Neural cell (in vitro differentiated cells): Measurements from ENCODE around the gene PODXL2.

ENCODE experiments used
- EP300 ChIP-seq: fragments of 450-650 bp; conservative IDR thresholded peaks from 2 replicates; pipeline ENCODE4 v1.6.1; 2014; ENCODE audit warnings: antibody characterized with exemption, mild to moderate bottlenecking, moderate library complexity; ENCODE audit not compliant: poor library complexity, severe bottlenecking
- EZH2 ChIP-seq: fragments of 200-600, 300-800 bp; shearing (Covaris generic), sonication (generic); IDR thresholded peaks from 2 replicates; pipeline ENCODE4 v1.6.1; 2014; ENCODE audit warnings: antibody characterized with exemption, low read length, borderline replicate concordance, mild to moderate bottlenecking; ENCODE audit not compliant: insufficient read depth, poor library complexity, severe bottlenecking
- MXI1 ChIP-seq: fragments of 450-650 bp; conservative IDR thresholded peaks from 2 replicates; pipeline ENCODE4 v1.6.1; 2014; ENCODE audit warnings: antibody characterized with exemption, mild to moderate bottlenecking; ENCODE audit not compliant: poor library complexity, severe bottlenecking
- POLR2AphosphoS5 ChIP-seq: IDR thresholded peaks from 2 replicates; pipeline ENCODE4 v1.6.1; 2012
- RAD21 ChIP-seq: fragments of 450-650 bp; conservative IDR thresholded peaks from 2 replicates; pipeline ENCODE4 v1.6.1; 2014; ENCODE audit warnings: antibody characterized with exemption, mild to moderate bottlenecking, moderate library complexity
- SMC3 ChIP-seq: fragments of 450-650 bp; conservative IDR thresholded peaks from 2 replicates; pipeline ENCODE4 v1.6.1; 2014; ENCODE audit warnings: antibody characterized with exemption, mild to moderate bottlenecking, moderate library complexity; ENCODE audit not compliant: poor library complexity
- TAF1 ChIP-seq: IDR thresholded peaks from 2 replicates; pipeline ENCODE4 v1.6.1; 2012; ENCODE audit warnings: low read depth
- TF ChIP-seq, protein P1 (sequence below): fragments of 450-650 bp; IDR thresholded peaks from 2 replicates; pipeline ENCODE4 v1.5.1; 2014; ENCODE audit warnings: antibody characterized with exemption, mild to moderate bottlenecking, moderate library complexity; ENCODE audit not compliant: poor library complexity, severe bottlenecking
- TF ChIP-seq, protein P2 (sequence below): IDR thresholded peaks from 2 replicates; pipeline ENCODE4 v1.6.1; 2012; ENCODE audit warnings: borderline replicate concordance

DNA sequence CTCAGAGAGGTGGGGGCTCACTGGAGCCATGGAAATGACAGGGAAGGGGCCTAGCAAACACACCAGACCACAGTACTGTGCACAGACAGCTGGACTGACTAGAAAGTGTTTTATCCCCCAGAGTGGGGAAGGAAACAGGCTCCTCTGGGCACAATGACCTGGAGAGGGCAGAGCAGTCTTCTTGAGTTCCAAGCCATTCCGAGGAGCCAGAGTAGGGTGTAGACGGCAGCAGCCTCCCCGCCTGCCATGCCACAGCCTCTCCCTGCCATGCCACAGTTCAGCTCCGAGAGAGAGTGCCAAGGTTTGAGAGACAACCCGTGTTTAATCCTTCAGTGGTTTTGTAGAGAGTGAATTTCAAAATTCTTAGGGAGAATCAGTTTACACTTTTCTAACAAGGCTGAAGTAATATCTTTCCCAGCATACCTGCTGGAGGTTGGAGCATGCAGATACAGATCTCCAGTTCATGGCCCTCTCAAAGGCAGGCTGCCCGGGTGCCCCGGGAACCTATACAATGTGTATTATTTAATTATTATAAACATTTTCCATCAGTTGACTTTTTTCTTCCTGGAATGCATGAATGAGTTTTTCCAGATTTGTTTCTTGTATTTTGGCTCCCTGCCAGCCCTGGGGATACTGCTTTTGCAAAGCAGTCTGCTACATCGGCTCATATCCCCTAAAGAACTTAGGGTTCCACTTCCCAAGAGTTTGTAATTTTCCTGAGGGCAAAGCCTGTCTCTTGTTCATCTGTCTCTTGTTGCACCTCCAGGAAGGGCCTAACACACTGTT is 3.2 kb downstream of the PODXL2 start:
- no peak for TF ChIP-seq TAF1
- TF ChIP-seq, protein P1, sequence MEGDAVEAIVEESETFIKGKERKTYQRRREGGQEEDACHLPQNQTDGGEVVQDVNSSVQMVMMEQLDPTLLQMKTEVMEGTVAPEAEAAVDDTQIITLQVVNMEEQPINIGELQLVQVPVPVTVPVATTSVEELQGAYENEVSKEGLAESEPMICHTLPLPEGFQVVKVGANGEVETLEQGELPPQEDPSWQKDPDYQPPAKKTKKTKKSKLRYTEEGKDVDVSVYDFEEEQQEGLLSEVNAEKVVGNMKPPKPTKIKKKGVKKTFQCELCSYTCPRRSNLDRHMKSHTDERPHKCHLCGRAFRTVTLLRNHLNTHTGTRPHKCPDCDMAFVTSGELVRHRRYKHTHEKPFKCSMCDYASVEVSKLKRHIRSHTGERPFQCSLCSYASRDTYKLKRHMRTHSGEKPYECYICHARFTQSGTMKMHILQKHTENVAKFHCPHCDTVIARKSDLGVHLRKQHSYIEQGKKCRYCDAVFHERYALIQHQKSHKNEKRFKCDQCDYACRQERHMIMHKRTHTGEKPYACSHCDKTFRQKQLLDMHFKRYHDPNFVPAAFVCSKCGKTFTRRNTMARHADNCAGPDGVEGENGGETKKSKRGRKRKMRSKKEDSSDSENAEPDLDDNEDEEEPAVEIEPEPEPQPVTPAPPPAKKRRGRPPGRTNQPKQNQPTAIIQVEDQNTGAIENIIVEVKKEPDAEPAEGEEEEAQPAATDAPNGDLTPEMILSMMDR, result peak; percentile 15
- no peak for TF ChIP-seq EP300
- TF ChIP-seq RAD21, result no peak
- no peak for TF ChIP-seq EZH2
- TF ChIP-seq SMC3, result no peak
- TF ChIP-seq POLR2AphosphoS5, result no peak
- TF ChIP-seq, protein P2, sequence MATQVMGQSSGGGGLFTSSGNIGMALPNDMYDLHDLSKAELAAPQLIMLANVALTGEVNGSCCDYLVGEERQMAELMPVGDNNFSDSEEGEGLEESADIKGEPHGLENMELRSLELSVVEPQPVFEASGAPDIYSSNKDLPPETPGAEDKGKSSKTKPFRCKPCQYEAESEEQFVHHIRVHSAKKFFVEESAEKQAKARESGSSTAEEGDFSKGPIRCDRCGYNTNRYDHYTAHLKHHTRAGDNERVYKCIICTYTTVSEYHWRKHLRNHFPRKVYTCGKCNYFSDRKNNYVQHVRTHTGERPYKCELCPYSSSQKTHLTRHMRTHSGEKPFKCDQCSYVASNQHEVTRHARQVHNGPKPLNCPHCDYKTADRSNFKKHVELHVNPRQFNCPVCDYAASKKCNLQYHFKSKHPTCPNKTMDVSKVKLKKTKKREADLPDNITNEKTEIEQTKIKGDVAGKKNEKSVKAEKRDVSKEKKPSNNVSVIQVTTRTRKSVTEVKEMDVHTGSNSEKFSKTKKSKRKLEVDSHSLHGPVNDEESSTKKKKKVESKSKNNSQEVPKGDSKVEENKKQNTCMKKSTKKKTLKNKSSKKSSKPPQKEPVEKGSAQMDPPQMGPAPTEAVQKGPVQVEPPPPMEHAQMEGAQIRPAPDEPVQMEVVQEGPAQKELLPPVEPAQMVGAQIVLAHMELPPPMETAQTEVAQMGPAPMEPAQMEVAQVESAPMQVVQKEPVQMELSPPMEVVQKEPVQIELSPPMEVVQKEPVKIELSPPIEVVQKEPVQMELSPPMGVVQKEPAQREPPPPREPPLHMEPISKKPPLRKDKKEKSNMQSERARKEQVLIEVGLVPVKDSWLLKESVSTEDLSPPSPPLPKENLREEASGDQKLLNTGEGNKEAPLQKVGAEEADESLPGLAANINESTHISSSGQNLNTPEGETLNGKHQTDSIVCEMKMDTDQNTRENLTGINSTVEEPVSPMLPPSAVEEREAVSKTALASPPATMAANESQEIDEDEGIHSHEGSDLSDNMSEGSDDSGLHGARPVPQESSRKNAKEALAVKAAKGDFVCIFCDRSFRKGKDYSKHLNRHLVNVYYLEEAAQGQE, result no peak
- no peak for TF ChIP-seq MXI1
